ENCODE measurements around the gene ATP1A4. TPM values are rescaled to one million over a fixed set of nuclear protein-coding genes. Genes with fewer than 3 reads are reported as not detected.

ATP1A4 gene
- total and polyA plus RNA-seq, 2 of the 8 experiments (the other 6 are each of a cell fraction or from before 2014, with no cell fraction given) = 0.48 to 0.61 TPM

- Histone ChIP-seq H2BK20ac (ENCODE audit: low read length) (no peak overlapping the region), H3K79me2 (ENCODE audit: control insufficient read depth in 1 of 2, insufficient read depth in 2 of 2, low read length in 2 of 2) (peaks cover 8% of the 10 kb centered on the region in 2 experiments; a peak in 2 of 4 replicates), H3K56ac (replicated peaks; ENCODE audit: insufficient read length, low read depth, low read length) (no peak overlapping the region), H3K27me3 (replicated peaks in 1 of 4; ENCODE audit: control insufficient read depth in 3 of 4, extremely low read depth in 1 of 4, insufficient read depth in 3 of 4, low read length in 3 of 4) (no peaks in the 10 kb centered on the region), H2BK5ac (ENCODE audit: low read depth, low read length) (no peak overlapping the region), H3K4me3 (ENCODE audit: extremely low read depth in 1 of 4, insufficient read depth in 2 of 4, low read depth in 3 of 4, low read length in 4 of 4) (no peak overlapping the region), H3K4me2 (ENCODE audit: insufficient read depth in 1 of 2, low read depth in 2 of 2, low read length in 2 of 2) (no peak overlapping the region; a peak in 1 of 4 replicates), H3K4ac (replicated peaks; ENCODE audit: insufficient read length, low read depth, low read length) (no peak overlapping the region), H2AK5ac (ENCODE audit: low read depth, low read length) (no peak overlapping the region), H4K91ac (replicated peaks; ENCODE audit: insufficient read length, low read length) (no peak overlapping the region), H2AFZ (ENCODE audit: low read length) (no peak overlapping the region), H3K36me3 (ENCODE audit: control insufficient read depth in 2 of 4, insufficient read depth in 4 of 4, low read length in 3 of 4) (peaks cover 4 to 16% (median 11%) of the 10 kb centered on the region in 4 experiments; a peak in 7 of 8 replicates), H3K23ac (ENCODE audit: insufficient read length) (no peak overlapping the region), H2BK12ac (ENCODE audit: low read depth, low read length) (no peak overlapping the region), H3K79me1 (ENCODE audit: low read depth, low read length) (peaks cover 11% of the 10 kb centered on the region), H3K9ac (replicated peaks in 1 of 4; ENCODE audit: extremely low read depth in 1 of 4, low read depth in 3 of 4, low read length in 3 of 4) (no peak overlapping the region), H3K14ac (ENCODE audit: insufficient read length) (no peak overlapping the region), H4K5ac (ENCODE audit: insufficient read length, low read depth, low read length) (no peak overlapping the region), H4K20me1 (replicated peaks in 1 of 2; ENCODE audit: control insufficient read depth in 1 of 2, insufficient read depth in 2 of 2, low read length in 2 of 2) (peaks cover 2 to 21% of the 10 kb centered on the region in 2 experiments), H4K8ac (ENCODE audit: extremely low read depth, insufficient read depth, low read length) (no peak overlapping the region), H2BK120ac (replicated peaks; ENCODE audit: low read depth, low read length) (no peak overlapping the region), H3K9me3 (ENCODE audit: insufficient read depth in 2 of 2, low read depth in 1 of 2, low read length in 1 of 2) (no peaks in the 10 kb centered on the region), H3K23me2 (ENCODE audit: low read depth, low read length) (peaks cover 9% of the 10 kb centered on the region), H3K27ac (ENCODE audit: low read depth, low read length) (no peak overlapping the region), H3K18ac (ENCODE audit: extremely low read depth, low read length) (no peak overlapping the region), H3K4me1 (replicated peaks in 1 of 4; ENCODE audit: control insufficient read depth in 3 of 4, insufficient read depth in 4 of 4, low read length in 3 of 4) (peaks cover 17 to 41% (median 22%) of the 10 kb centered on the region in 4 experiments), H2BK15ac (ENCODE audit: low read length) (no peak overlapping the region)
- 87% methylated on average over 9 of the region's 9 CpGs; no CpG with 5 or more reads in 1 of the 2 experiments for WGBS, 2 experiments (ENCODE audit: extremely low coverage in 1 of 2, insufficient coverage in 1 of 2, insufficient read length in 1 of 2, insufficient replicate concordance in 2 of 2, low coverage in 1 of 2, low lambda C conversion rate in 2 of 2, missing lambda C conversion rate in 1 of 2)
- ChIA-PET CTCF (ENCODE audit: partially characterized antibody) (interaction anchor here (0.7 to 20.4 kb wide), 18 partner anchors 8 to 165 kb away, joined by 3 to 257 read pairs (median 4); partner anchors contain the start of genes ATP1A2 and CASQ1), POLR2A (ENCODE audit: partially characterized antibody) (interaction anchor here (0.8 to 11.3 kb wide), 18 partner anchors 8 to 123 kb away, joined by 3 to 107 read pairs (median 4); partner anchors contain the start of gene CASQ1)
- FAIRE-seq = no peak
- DNase-seq (ENCODE audit: low read depth in 1 of 2, low spot score in 2 of 2) = no peak
- TF ChIP-seq KDM5A (IDR thresholded peaks at IDR 0.05; ENCODE audit: low read length) = no peak
These were observed 56.6 kb downstream of the ATP1A4 start for GRCh38 chr1:160207771-160208556.
